Activated T-cell treated with anti-CD3 and anti-CD28 coated beads, Interleukin-2, amount 50 U/mL, for 72 hours (primary cell): Measurements from ENCODE around the gene ZFC3H1. TPM values are rescaled to one million over a fixed set of nuclear protein-coding genes. Genes with fewer than 3 reads are reported as not detected.
"Not testable (repeated sequence)": the region's sequence is repeated elsewhere in the genome, so short reads cannot be mapped to it uniquely, and the experiment has no call there.

Experiments used
- ATAC-seq, 2 donors: fragments of 150-1000 bp; cut with Tn5 transposase; replicated peaks in 1 of 2; 2 replicates each; pipeline ENCODE4 v1.10.0; 2021; ENCODE audit warnings: moderate library complexity in 2 of 2, mild to moderate bottlenecking in 1 of 2
- DNase-seq, 2 donors: peaks; one replicate each; pipeline ENCODE4 v3.0.0; 2021 to 2022; ENCODE audit warnings: mixed read lengths in 1 of 2
- H3K27ac Mint-ChIP-seq: one replicate; pipeline ENCODE4 v1.8.0; 2022; ENCODE audit warnings: mild to moderate bottlenecking, moderate library complexity, mixed read lengths
- H3K27me3 Mint-ChIP-seq: one replicate; pipeline ENCODE4 v1.8.0; 2022; ENCODE audit warnings: low read depth, mixed read lengths
- H3K36me3 Mint-ChIP-seq, 2 donors: one replicate each; pipeline ENCODE4 v1.8.0; 2022; ENCODE audit warnings: mixed read lengths in 2 of 2, mild to moderate bottlenecking in 1 of 2; ENCODE audit not compliant: insufficient read depth in 2 of 2
- H3K4me1 Mint-ChIP-seq: one replicate; pipeline ENCODE4 v1.8.0; 2022; ENCODE audit warnings: low read depth, mixed read lengths
- H3K4me3 Mint-ChIP-seq, 2 donors: one replicate each; pipeline ENCODE4 v1.8.0; 2022; ENCODE audit warnings: mild to moderate bottlenecking in 2 of 2, mixed read lengths in 2 of 2, moderate library complexity in 2 of 2
- H3K9me3 Mint-ChIP-seq, 2 donors: one replicate each; pipeline ENCODE4 v1.8.0; 2022; ENCODE audit warnings: mixed read lengths in 2 of 2
- total RNA-seq, 2 donors: library from RNA; stranded (reverse); gene quantifications; one replicate each; pipeline ENCODE4 v1.2.3, GENCODE V29; 2022

Gene ZFC3H1
- total RNA-seq, 2 donors from 2014 or later, result 87.7 to 98.7 TPM

GRCh38 chr12:71688961-71689570 lies 25.4 kb upstream of the ZFC3H1 start:
- peaks cover 37% of the 10 kb centered on the region for H3K4me1 Mint-ChIP-seq
- no peak for ATAC-seq
- H3K9me3 Mint-ChIP-seq, result no peaks in the 10 kb centered on the region
- DNase-seq, result no peak
- peak overlapping the region in 1 of 2 donors; percentile 86 for H3K4me3 Mint-ChIP-seq
- H3K27me3 Mint-ChIP-seq, result no peaks in the 10 kb centered on the region
- H3K36me3 Mint-ChIP-seq, result peaks cover 0 to 2% of the 10 kb centered on the region in 2 donors
- H3K27ac Mint-ChIP-seq, result no peak overlapping the region

- not testable (repeated sequence) for DNase-seq, H3K36me3 Mint-ChIP-seq, ATAC-seq, H3K27me3 Mint-ChIP-seq, H3K9me3 Mint-ChIP-seq
- peaks cover 34% of the 10 kb centered on the region for H3K4me1 Mint-ChIP-seq
- H3K4me3 Mint-ChIP-seq, result peak overlapping the region; percentile 86 to 90
- H3K27ac Mint-ChIP-seq, result peak overlapping the region; percentile 69
Observed at GRCh38 chr12:71687172-71687571, 23.5 kb upstream of the ZFC3H1 start.

- no peaks in the 10 kb centered on the region for H3K27me3 Mint-ChIP-seq
- no peak for DNase-seq
- peaks cover 34% of the 10 kb centered on the region for H3K4me1 Mint-ChIP-seq
- peak; percentile 14 to 42 for ATAC-seq
- peak overlapping the region; percentile 98 for H3K27ac Mint-ChIP-seq
- H3K9me3 Mint-ChIP-seq, result no peaks in the 10 kb centered on the region
- peak overlapping the region; percentile 86 to 90 for H3K4me3 Mint-ChIP-seq
- peaks cover 0 to under 1% of the 10 kb centered on the region in 2 donors for H3K36me3 Mint-ChIP-seq
Observed at GRCh38 chr12:71686658-71687025, 23.0 kb upstream of the ZFC3H1 start.

- Mint-ChIP-seq H3K9me3 (no peaks in the 10 kb centered on the region), H3K36me3 (no peaks in the 10 kb centered on the region), H3K4me1 (peaks cover 34% of the 10 kb centered on the region), H3K4me3 (peak within 1 kb of the TSS; percentile 86 to 90), H3K27ac (peak within 1 kb of the TSS; percentile 98), H3K27me3 (no peaks in the 10 kb centered on the region)
- DNase-seq, result peak; percentile 85 to 88
- peak; percentile 92 to 93 for ATAC-seq
Observed at GRCh38 chr12:71685914-71686657, 22.4 kb upstream of the ZFC3H1 start, which contains the start of gene TMEM19. Gene TMEM19 (plus strand): TSS chr12:71686082. CDS start chr12:71686681, 599 bp downstream.

GRCh38 chr12:71685312-71685906 lies 21.8 kb upstream of the ZFC3H1 start:
- Mint-ChIP-seq H3K4me1 (peaks cover 34% of the 10 kb centered on the region), H3K9me3 (no peaks in the 10 kb centered on the region), H3K36me3 (no peaks in the 10 kb centered on the region), H3K4me3 (peak overlapping the region; percentile 86 to 90), H3K27me3 (no peaks in the 10 kb centered on the region), H3K27ac (peak overlapping the region; percentile 57)
- ATAC-seq, result no peak
- DNase-seq, result no peak

GRCh38 chr12:71684081-71684480 lies 20.4 kb upstream of the ZFC3H1 start:
- peak; percentile 15 to 25 for ATAC-seq
- no peaks in the 10 kb centered on the region for H3K36me3 Mint-ChIP-seq
- peak in 1 of 2 donors; percentile 8 for DNase-seq
- peaks cover 30% of the 10 kb centered on the region for H3K4me1 Mint-ChIP-seq
- peak overlapping the region; percentile 78 to 86 for H3K4me3 Mint-ChIP-seq
- H3K9me3 Mint-ChIP-seq, result no peaks in the 10 kb centered on the region
- H3K27ac Mint-ChIP-seq, result peak overlapping the region; percentile 24
- H3K27me3 Mint-ChIP-seq, result no peaks in the 10 kb centered on the region

GRCh38 chr12:71683633-71684032 lies 20.0 kb upstream of the ZFC3H1 start:
- ATAC-seq, result no peak
- H3K4me3 Mint-ChIP-seq, result peak overlapping the region in 1 of 2 donors; percentile 78
- no peaks in the 10 kb centered on the region for H3K9me3 Mint-ChIP-seq
- no peaks in the 10 kb centered on the region for H3K36me3 Mint-ChIP-seq
- peak overlapping the region; percentile 42 for H3K27ac Mint-ChIP-seq
- H3K27me3 Mint-ChIP-seq, result no peaks in the 10 kb centered on the region
- H3K4me1 Mint-ChIP-seq, result peaks cover 28% of the 10 kb centered on the region
- no peak for DNase-seq

GRCh38 chr12:71682466-71682865 lies 18.8 kb upstream of the ZFC3H1 start:
- Mint-ChIP-seq H3K27ac (no peak overlapping the region), H3K27me3 (no peaks in the 10 kb centered on the region), H3K36me3 (no peaks in the 10 kb centered on the region), H3K9me3 (no peaks in the 10 kb centered on the region), H3K4me3 (no peak overlapping the region), H3K4me1 (peaks cover 16% of the 10 kb centered on the region)
- ATAC-seq, result no peak
- no peak for DNase-seq

GRCh38 chr12:71671816-71672215 lies 8.2 kb upstream of the ZFC3H1 start:
- Mint-ChIP-seq H3K4me1 (peaks cover 17% of the 10 kb centered on the region), H3K4me3 (no peak overlapping the region), H3K9me3 (peaks cover 0 to 4% of the 10 kb centered on the region in 2 donors), H3K27me3 (no peaks in the 10 kb centered on the region), H3K27ac (peak overlapping the region; percentile 51), H3K36me3 (peaks cover 1 to 9% of the 10 kb centered on the region in 2 donors)
- ATAC-seq (no peak), DNase-seq (no peak)

GRCh38 chr12:71671311-71671710 lies 7.7 kb upstream of the ZFC3H1 start:
- ATAC-seq, result no peak
- Mint-ChIP-seq H3K27ac (no peak overlapping the region), H3K9me3 (peaks cover 0 to 4% of the 10 kb centered on the region in 2 donors), H3K27me3 (no peaks in the 10 kb centered on the region), H3K36me3 (peaks cover 1 to 9% of the 10 kb centered on the region in 2 donors), H3K4me1 (peaks cover 22% of the 10 kb centered on the region), H3K4me3 (no peak overlapping the region)
- no peak for DNase-seq

GRCh38 chr12:71666259-71666658 lies 2.6 kb upstream of the ZFC3H1 start:
- H3K27ac Mint-ChIP-seq, result peak overlapping the region; percentile 99
- DNase-seq, result no peak
- H3K4me3 Mint-ChIP-seq, result peak overlapping the region in 1 of 2 donors; percentile 95
- H3K9me3 Mint-ChIP-seq, result peaks cover 0 to 4% of the 10 kb centered on the region in 2 donors
- H3K36me3 Mint-ChIP-seq, result peaks cover 10 to 24% of the 10 kb centered on the region in 2 donors
- no peak for ATAC-seq
- peaks cover 40% of the 10 kb centered on the region for H3K4me1 Mint-ChIP-seq
- H3K27me3 Mint-ChIP-seq, result no peaks in the 10 kb centered on the region

- Mint-ChIP-seq H3K27ac (peak overlapping the region; percentile 99), H3K36me3 (peaks cover 10 to 24% of the 10 kb centered on the region in 2 donors), H3K4me3 (peak overlapping the region; percentile 95 to 99), H3K9me3 (peaks cover 0 to 4% of the 10 kb centered on the region in 2 donors), H3K27me3 (no peaks in the 10 kb centered on the region), H3K4me1 (peaks cover 36% of the 10 kb centered on the region)
- ATAC-seq, result no peak
- no peak for DNase-seq
Observed at GRCh38 chr12:71665090-71665463, 1.4 kb upstream of the ZFC3H1 start.

- H3K4me3 Mint-ChIP-seq, result peak overlapping the region; percentile 95 to 99
- DNase-seq (no peak), ATAC-seq (no peak)
- H3K27me3 Mint-ChIP-seq, result no peaks in the 10 kb centered on the region
- peaks cover 39% of the 10 kb centered on the region for H3K4me1 Mint-ChIP-seq
- H3K36me3 Mint-ChIP-seq, result peaks cover 10 to 26% of the 10 kb centered on the region in 2 donors
- peak overlapping the region; percentile 99 for H3K27ac Mint-ChIP-seq
- H3K9me3 Mint-ChIP-seq, result peaks cover 0 to 4% of the 10 kb centered on the region in 2 donors
Observed at GRCh38 chr12:71664411-71665089, 902 bp upstream of the ZFC3H1 start.
